Loucy (cell line): Measurements from ENCODE around the gene LRRC42.

Experiments used
- CTCF ChIP-seq: fragments of 200-600 bp; sonication (generic); conservative IDR thresholded peaks from 2 replicates; pipeline ENCODE4 v1.5.1; 2014; ENCODE audit warnings: mild to moderate bottlenecking, antibody characterized with exemption, low read length
- EZH2phosphoT487 ChIP-seq: fragments of 200-600 bp; IDR thresholded peaks from 2 replicates; pipeline ENCODE4 v1.6.1; 2018; ENCODE audit warnings: antibody characterized with exemption, mild to moderate bottlenecking, moderate library complexity, borderline replicate concordance

GRCh38 chr1:53992085-53992874 is 46.1 kb downstream of the LRRC42 start:
- TF ChIP-seq CTCF (0 out of 2 replicates have a peak, but pooled peaks have one; percentile 20), EZH2phosphoT487 (no peak)
